Measurements from ENCODE around the gene MAGEB5.

- no peak for TF ChIP-seq POLR2A (IDR thresholded peaks at IDR 0.05; ENCODE audit: low read depth, low read length)
- no peak for TF ChIP-seq RAD51 (IDR thresholded peaks at IDR 0.05)
- no peak for TF ChIP-seq ETV6 (conservative IDR thresholded peaks at IDR 0.05 in 1 of 2, IDR thresholded peaks at IDR 0.05 in 1 of 2; ENCODE audit: borderline replicate concordance in 1 of 2, low read depth in 1 of 2)
- no peak for TF ChIP-seq FOXM1 (IDR thresholded peaks at IDR 0.05; ENCODE audit: low read depth, low read length)
- TF ChIP-seq USF2 (IDR thresholded peaks at IDR 0.05; ENCODE audit: borderline replicate concordance, low read depth, low read length) = no peak
- TF ChIP-seq FOXK2 (IDR thresholded peaks at IDR 0.05) = no peak
- TF ChIP-seq, protein P1, sequence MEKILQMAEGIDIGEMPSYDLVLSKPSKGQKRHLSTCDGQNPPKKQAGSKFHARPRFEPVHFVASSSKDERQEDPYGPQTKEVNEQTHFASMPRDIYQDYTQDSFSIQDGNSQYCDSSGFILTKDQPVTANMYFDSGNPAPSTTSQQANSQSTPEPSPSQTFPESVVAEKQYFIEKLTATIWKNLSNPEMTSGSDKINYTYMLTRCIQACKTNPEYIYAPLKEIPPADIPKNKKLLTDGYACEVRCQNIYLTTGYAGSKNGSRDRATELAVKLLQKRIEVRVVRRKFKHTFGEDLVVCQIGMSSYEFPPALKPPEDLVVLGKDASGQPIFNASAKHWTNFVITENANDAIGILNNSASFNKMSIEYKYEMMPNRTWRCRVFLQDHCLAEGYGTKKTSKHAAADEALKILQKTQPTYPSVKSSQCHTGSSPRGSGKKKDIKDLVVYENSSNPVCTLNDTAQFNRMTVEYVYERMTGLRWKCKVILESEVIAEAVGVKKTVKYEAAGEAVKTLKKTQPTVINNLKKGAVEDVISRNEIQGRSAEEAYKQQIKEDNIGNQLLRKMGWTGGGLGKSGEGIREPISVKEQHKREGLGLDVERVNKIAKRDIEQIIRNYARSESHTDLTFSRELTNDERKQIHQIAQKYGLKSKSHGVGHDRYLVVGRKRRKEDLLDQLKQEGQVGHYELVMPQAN (conservative IDR thresholded peaks at IDR 0.05) = no peak
- no peak for TF ChIP-seq BCL11A (IDR thresholded peaks at IDR 0.05; ENCODE audit: low read depth, low read length)
- TF ChIP-seq CTCF (IDR thresholded peaks at IDR 0.05 in 2 of 3, conservative IDR thresholded peaks at IDR 0.05 in 1 of 3; ENCODE audit: control insufficient read depth in 2 of 3, extremely low read depth in 1 of 3, insufficient read depth in 1 of 3, low read depth in 3 of 3, low read length in 3 of 3) = no peak
- TF ChIP-seq SMC3 (IDR thresholded peaks at IDR 0.05; ENCODE audit: borderline replicate concordance, low read length) = no peak
- TF ChIP-seq ZBTB33 (IDR thresholded peaks at IDR 0.05) = no peak
- no peak for TF ChIP-seq JUNB (IDR thresholded peaks at IDR 0.05)
- TF ChIP-seq ZNF274 (IDR thresholded peaks at IDR 0.05; ENCODE audit: insufficient read depth, insufficient read length) = no peak
These were observed 18.2 kb downstream of the MAGEB5 start for GRCh38 chrX:26234177-26234576.
